Activated naive CD8-positive, alpha-beta T cell treated with anti-CD3 and anti-CD28 coated beads for 36 hours (primary cell): Measurements from ENCODE around the gene CRELD1. TPM values are rescaled to one million over a fixed set of nuclear protein-coding genes. Genes with fewer than 3 reads are reported as not detected.
"Not testable (repeated sequence)": the region's sequence is repeated elsewhere in the genome, so short reads cannot be mapped to it uniquely, and the experiment has no call there.

Source experiments
- DNase-seq: peaks from one replicate; pipeline ENCODE4 v3.0.0; 2021
- H3K27ac Mint-ChIP-seq: one replicate; pipeline ENCODE4 v1.8.0; 2022; ENCODE audit warnings: mild to moderate bottlenecking, moderate library complexity, mixed read lengths
- H3K27me3 Mint-ChIP-seq: one replicate; pipeline ENCODE4 v1.8.0; 2022; ENCODE audit warnings: mild to moderate bottlenecking, mixed read lengths
- H3K36me3 Mint-ChIP-seq: one replicate; pipeline ENCODE4 v1.8.0; 2021; ENCODE audit warnings: mild to moderate bottlenecking, mixed read lengths
- H3K4me1 Mint-ChIP-seq: one replicate; pipeline ENCODE4 v1.8.0; 2021; ENCODE audit warnings: mixed read lengths
- H3K4me3 Mint-ChIP-seq: one replicate; pipeline ENCODE4 v1.8.0; 2022; ENCODE audit warnings: mild to moderate bottlenecking, moderate library complexity, mixed read lengths
- H3K9me3 Mint-ChIP-seq: one replicate; pipeline ENCODE4 v1.8.0; 2022; ENCODE audit warnings: mixed read lengths
- total RNA-seq, 2 experiments: library from RNA; stranded (reverse); gene quantifications; one replicate each; pipeline ENCODE4 v1.2.3, GENCODE V29; 2021

The CRELD1 gene
- total RNA-seq, 2 experiments from 2014 or later, result 7.9 to 10.0 TPM

GRCh38 chr3:9899289-9899791, 34.3 kb upstream of the CRELD1 start:
- no peak overlapping the region for H3K4me3 Mint-ChIP-seq
- no peaks in the 10 kb centered on the region for H3K27me3 Mint-ChIP-seq
- peaks cover 12% of the 10 kb centered on the region for H3K36me3 Mint-ChIP-seq
- H3K9me3 Mint-ChIP-seq, result peaks cover 4% of the 10 kb centered on the region
- H3K4me1 Mint-ChIP-seq, result peaks cover 46% of the 10 kb centered on the region
- H3K27ac Mint-ChIP-seq, result no peak overlapping the region
- no peak for DNase-seq

GRCh38 chr3:9900965-9901415, 32.6 kb upstream of the CRELD1 start:
- not testable (repeated sequence) for H3K27ac Mint-ChIP-seq, H3K36me3 Mint-ChIP-seq, H3K9me3 Mint-ChIP-seq, H3K4me3 Mint-ChIP-seq, H3K27me3 Mint-ChIP-seq, DNase-seq
- H3K4me1 Mint-ChIP-seq, result peaks cover 37% of the 10 kb centered on the region

DNA sequence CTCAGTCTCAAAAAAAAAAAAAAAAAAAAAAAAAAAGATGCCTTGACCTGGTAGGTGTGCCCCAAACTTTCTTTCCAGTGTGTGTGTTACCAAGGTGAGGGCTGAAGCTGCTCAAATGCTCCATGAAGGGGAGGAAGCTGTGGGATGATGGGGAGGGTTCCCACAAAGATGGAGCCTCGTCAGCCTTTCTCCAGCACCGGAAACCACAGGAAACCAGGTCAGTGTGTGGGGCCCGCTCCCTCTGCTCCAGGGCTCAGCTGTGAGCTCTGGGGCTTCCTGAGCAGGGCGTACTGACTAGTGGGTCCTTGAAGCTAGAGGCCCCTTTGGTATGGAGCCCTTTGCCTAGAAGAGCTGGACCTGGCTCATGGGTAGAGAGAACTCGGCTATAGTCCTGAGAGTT, 31.7 kb upstream of the CRELD1 start:
- peak overlapping the region; percentile 60 for H3K4me3 Mint-ChIP-seq
- H3K27me3 Mint-ChIP-seq, result no peaks in the 10 kb centered on the region
- H3K4me1 Mint-ChIP-seq, result peaks cover 37% of the 10 kb centered on the region
- peak overlapping the region; percentile 56 for H3K27ac Mint-ChIP-seq
- no peaks in the 10 kb centered on the region for H3K9me3 Mint-ChIP-seq
- peak; percentile 26 for DNase-seq
- H3K36me3 Mint-ChIP-seq, result no peaks in the 10 kb centered on the region

GRCh38 chr3:9902372-9903237, 31.0 kb upstream of the CRELD1 start, which contains the start of gene IL17RE:
IL17RE (plus strand) TSS chr3:9902848; CDS start chr3:9902933, 85 bp downstream.
- Mint-ChIP-seq H3K27ac (peak within 1 kb of the TSS; percentile 78), H3K9me3 (no peaks in the 10 kb centered on the region), H3K4me1 (peaks cover 37% of the 10 kb centered on the region), H3K36me3 (no peaks in the 10 kb centered on the region), H3K27me3 (no peaks in the 10 kb centered on the region), H3K4me3 (peak within 1 kb of the TSS; percentile 60)
- no peak for DNase-seq

- peak overlapping the region; percentile 60 for H3K4me3 Mint-ChIP-seq
- H3K27ac Mint-ChIP-seq, result peak overlapping the region; percentile 78
- H3K9me3 Mint-ChIP-seq, result no peaks in the 10 kb centered on the region
- no peaks in the 10 kb centered on the region for H3K36me3 Mint-ChIP-seq
- no peaks in the 10 kb centered on the region for H3K27me3 Mint-ChIP-seq
- peaks cover 36% of the 10 kb centered on the region for H3K4me1 Mint-ChIP-seq
- no peak for DNase-seq
Observed at GRCh38 chr3:9903238-9903624, 30.4 kb upstream of the CRELD1 start.

GRCh38 chr3:9903904-9904303, 29.7 kb upstream of the CRELD1 start:
- Mint-ChIP-seq H3K27me3 (no peaks in the 10 kb centered on the region), H3K27ac (no peak overlapping the region), H3K4me3 (no peak overlapping the region), H3K36me3 (no peaks in the 10 kb centered on the region), H3K9me3 (no peaks in the 10 kb centered on the region), H3K4me1 (peaks cover 29% of the 10 kb centered on the region)
- DNase-seq, result no peak

GRCh38 chr3:9906480-9906879, 27.2 kb upstream of the CRELD1 start:
- Mint-ChIP-seq H3K9me3 (no peaks in the 10 kb centered on the region), H3K4me3 (no peak overlapping the region), H3K27me3 (peaks cover 6% of the 10 kb centered on the region), H3K36me3 (no peaks in the 10 kb centered on the region), H3K27ac (no peak overlapping the region), H3K4me1 (peaks cover 30% of the 10 kb centered on the region)
- no peak for DNase-seq

- Mint-ChIP-seq H3K27me3 (peaks cover 11% of the 10 kb centered on the region), H3K4me1 (peaks cover 15% of the 10 kb centered on the region)
- DNase-seq, result no peak
Observed at GRCh38 chr3:9908286-9908685, 25.3 kb upstream of the CRELD1 start.

GRCh38 chr3:9909221-9910013, 24.2 kb upstream of the CRELD1 start:
- Mint-ChIP-seq H3K27ac (no peak overlapping the region), H3K36me3 (no peaks in the 10 kb centered on the region), H3K4me1 (peaks cover 9% of the 10 kb centered on the region), H3K4me3 (no peak overlapping the region), H3K27me3 (peaks cover 15% of the 10 kb centered on the region), H3K9me3 (no peaks in the 10 kb centered on the region)
- DNase-seq, result no peak

More at GRCh38 chr3:9908286-9908685, 25.3 kb upstream of the CRELD1 start:
- H3K9me3 Mint-ChIP-seq, result no peaks in the 10 kb centered on the region
- no peaks in the 10 kb centered on the region for H3K36me3 Mint-ChIP-seq
- H3K27ac Mint-ChIP-seq, result no peak overlapping the region
- H3K4me3 Mint-ChIP-seq, result no peak overlapping the region

GRCh38 chr3:9911863-9912262, 21.8 kb upstream of the CRELD1 start:
- Mint-ChIP-seq H3K9me3 (no peaks in the 10 kb centered on the region), H3K27ac (no peak overlapping the region), H3K4me3 (no peak overlapping the region), H3K27me3 (peaks cover 23% of the 10 kb centered on the region), H3K36me3 (no peaks in the 10 kb centered on the region), H3K4me1 (peaks cover 19% of the 10 kb centered on the region)
- no peak for DNase-seq

- Mint-ChIP-seq H3K36me3 (no peaks in the 10 kb centered on the region), H3K4me3 (no peak overlapping the region), H3K27ac (no peak overlapping the region), H3K27me3 (peaks cover 23% of the 10 kb centered on the region), H3K9me3 (no peaks in the 10 kb centered on the region), H3K4me1 (peaks cover 20% of the 10 kb centered on the region)
- no peak for DNase-seq
Observed at GRCh38 chr3:9912294-9912935, 21.2 kb upstream of the CRELD1 start.

GRCh38 chr3:9913601-9914000, 20.0 kb upstream of the CRELD1 start:
- Mint-ChIP-seq H3K36me3 (no peaks in the 10 kb centered on the region), H3K27ac (no peak overlapping the region), H3K27me3 (peaks cover 23% of the 10 kb centered on the region), H3K4me3 (no peak overlapping the region), H3K4me1 (peaks cover 20% of the 10 kb centered on the region), H3K9me3 (no peaks in the 10 kb centered on the region)
- DNase-seq, result no peak

DNA sequence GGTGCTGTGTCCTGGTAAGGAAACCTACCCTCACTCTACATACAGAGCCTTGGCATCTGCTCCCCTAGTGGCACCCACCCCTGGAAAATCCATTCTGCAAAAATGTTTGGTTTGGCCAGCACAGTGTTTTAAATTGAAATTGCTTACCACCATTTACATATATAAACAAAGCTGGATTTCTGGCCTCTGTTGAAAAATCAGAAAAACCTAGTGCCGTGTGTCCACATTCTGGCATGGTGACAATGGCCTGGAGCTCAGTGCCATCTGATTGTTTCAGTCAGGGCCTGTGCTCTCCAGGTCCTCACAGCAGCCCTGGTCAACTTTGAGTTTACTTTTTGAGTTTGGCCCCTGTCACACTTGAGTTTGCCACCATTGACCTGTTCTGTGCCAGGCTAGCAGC, 19.6 kb upstream of the CRELD1 start:
- Mint-ChIP-seq H3K36me3 (no peaks in the 10 kb centered on the region), H3K4me3 (no peak overlapping the region), H3K4me1 (peaks cover 20% of the 10 kb centered on the region), H3K27me3 (peaks cover 23% of the 10 kb centered on the region), H3K9me3 (no peaks in the 10 kb centered on the region), H3K27ac (no peak overlapping the region)
- no peak for DNase-seq

DNA sequence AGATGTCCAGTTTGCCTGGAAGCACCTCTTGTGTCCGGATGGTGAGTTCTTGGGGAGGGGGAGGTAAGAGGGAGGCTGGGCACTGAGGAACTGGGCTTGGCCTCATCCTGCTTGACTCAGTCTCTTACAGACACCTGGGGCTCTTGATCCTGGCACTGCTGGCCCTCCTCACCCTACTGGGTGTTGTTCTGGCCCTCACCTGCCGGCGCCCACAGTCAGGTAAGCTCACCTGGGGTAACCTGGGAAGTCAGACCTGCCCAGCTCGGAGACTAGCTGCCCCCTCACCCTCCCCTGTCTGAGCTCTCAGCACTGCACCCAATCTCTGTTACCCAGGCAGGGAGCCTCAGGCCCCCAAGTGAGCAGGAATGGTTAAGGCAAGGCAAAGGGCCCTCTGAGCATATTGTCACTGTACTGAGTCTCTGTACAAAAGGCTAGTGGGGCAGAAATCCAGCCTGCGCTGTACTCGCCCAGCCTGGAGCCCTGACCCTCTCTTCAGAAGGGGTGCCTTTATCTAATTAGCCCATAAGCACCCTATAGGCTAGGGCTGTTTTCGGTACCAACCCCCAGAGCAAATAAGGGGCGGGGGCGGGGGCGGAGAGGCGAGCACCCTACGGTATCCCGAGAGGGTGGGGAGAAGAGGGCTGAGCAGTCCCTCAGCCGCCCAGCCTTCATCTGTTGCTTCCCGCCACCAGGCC, 18.9 kb upstream of the CRELD1 start:
- Mint-ChIP-seq H3K4me3 (no peak overlapping the region), H3K27me3 (peaks cover 23% of the 10 kb centered on the region), H3K9me3 (no peaks in the 10 kb centered on the region), H3K36me3 (no peaks in the 10 kb centered on the region), H3K4me1 (peaks cover 14% of the 10 kb centered on the region), H3K27ac (no peak overlapping the region)
- DNase-seq, result no peak
